Measurements from ENCODE around the gene PROSER3. TPM values are rescaled to one million over a fixed set of nuclear protein-coding genes. Genes with fewer than 3 reads are reported as not detected.
A peak's percentile ranks its signal among the peaks of the same experiment; 100 is the strongest.

PROSER3 gene
- polyA plus RNA-seq, 1 experiment = 5.2 TPM

DNA sequence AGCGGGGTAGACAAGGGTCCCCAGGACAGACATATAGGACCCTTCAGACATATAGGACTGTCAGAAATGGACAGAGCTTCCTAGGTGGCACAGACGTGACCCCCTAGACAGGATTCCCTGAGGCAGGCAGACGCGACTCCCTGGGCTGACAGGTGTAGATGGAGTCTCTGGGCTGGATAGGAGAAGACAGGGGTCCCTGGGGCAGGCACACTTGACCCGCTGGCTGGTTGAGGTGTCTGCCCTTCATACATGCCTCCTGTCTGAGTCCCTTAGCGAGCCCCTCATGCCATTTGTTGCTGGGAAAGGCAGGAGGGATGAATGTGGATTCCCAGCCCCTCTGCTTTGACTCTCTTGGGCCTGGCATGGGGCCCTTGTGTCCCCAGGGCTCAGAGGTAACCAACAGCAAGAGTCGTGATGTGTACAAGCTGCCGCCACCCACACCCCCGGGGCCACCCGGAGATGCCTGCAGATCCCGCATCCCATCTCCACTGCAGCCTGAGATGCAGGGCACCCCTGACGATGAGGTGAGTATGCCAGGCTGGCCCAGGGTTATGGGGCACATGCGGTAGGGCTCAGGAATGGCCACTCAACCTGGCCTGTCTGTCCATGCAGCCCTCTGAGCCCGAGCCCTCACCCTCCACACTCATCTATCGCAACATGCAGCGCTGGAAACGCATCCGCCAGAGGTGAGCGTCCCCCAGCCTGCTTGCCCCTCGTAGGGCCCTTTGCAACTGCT lies 4.2 kb upstream of the PROSER3 start:
- no peak for TF ChIP-seq CTCF (IDR thresholded peaks at IDR 0.05; ENCODE audit: low read depth, low read length)
- no peak overlapping the region for H3K27ac ChIP-seq (ENCODE audit: low read depth, low read length)
- no peaks in the 10 kb centered on the region for H3K27me3 ChIP-seq (ENCODE audit: control insufficient read depth, insufficient read depth, low read length)
- H3K4me3 ChIP-seq (ENCODE audit: low read depth, low read length) = no peak overlapping the region
- POLR2A ChIA-PET = no interaction called here
- DNase-seq (ENCODE audit: low read depth, low spot score) = no peak
- no peaks in the 10 kb centered on the region for H3K9me3 ChIP-seq (ENCODE audit: control insufficient read depth, insufficient read depth, low read length)
- CTCF ChIA-PET = interaction anchor here (0.6 kb wide), 1 partner anchor 8 kb away, joined by 7 read pairs; the partner anchor contains the start of genes PSENEN and U2AF1L4

GRCh38 chr19:35754370-35755130 lies 3.4 kb upstream of the PROSER3 start:
- DNase-seq (ENCODE audit: low read depth, low spot score) = no peak
- Histone ChIP-seq H3K27ac (ENCODE audit: low read depth, low read length) (no peak overlapping the region), H3K9me3 (ENCODE audit: control insufficient read depth, insufficient read depth, low read length) (no peaks in the 10 kb centered on the region), H3K4me3 (ENCODE audit: low read depth, low read length) (no peak overlapping the region), H3K27me3 (ENCODE audit: control insufficient read depth, insufficient read depth, low read length) (no peaks in the 10 kb centered on the region)
- TF ChIP-seq CTCF (IDR thresholded peaks at IDR 0.05; ENCODE audit: low read depth, low read length) = no peak
- ChIA-PET CTCF (interaction anchor here (0.6 kb wide), 1 partner anchor 9 kb away, joined by 7 read pairs; the partner anchor contains the start of genes PSENEN and U2AF1L4), POLR2A (no interaction called here)

DNA sequence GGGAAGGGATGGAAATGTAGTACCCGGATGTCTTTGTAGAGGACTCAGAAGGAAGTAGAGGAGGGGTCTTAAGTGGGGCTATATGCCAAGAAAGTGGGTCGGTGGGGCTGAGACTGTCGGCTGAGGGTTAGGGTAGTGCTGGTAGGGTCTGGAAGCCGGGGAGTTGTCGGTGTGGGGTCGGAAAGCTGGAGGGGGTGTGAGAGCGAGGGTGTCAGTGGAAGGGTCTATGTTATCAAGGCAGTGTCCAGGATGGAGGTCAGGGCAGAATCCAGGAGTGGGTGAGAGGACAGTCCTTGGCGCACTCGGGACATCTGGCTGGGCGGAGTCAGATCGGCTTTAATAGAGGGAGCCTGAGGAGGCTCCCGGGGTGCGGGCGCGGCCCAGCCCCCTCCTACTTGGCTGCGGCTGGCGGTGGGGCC lies 2.8 kb upstream of the PROSER3 start:
- no peak for DNase-seq (ENCODE audit: low read depth, low spot score)
- ChIA-PET CTCF (no interaction called here), POLR2A (no interaction called here)
- Histone ChIP-seq H3K9me3 (ENCODE audit: control insufficient read depth, insufficient read depth, low read length) (no peaks in the 10 kb centered on the region), H3K27ac (ENCODE audit: low read depth, low read length) (peak overlapping the region; percentile 11), H3K4me3 (ENCODE audit: low read depth, low read length) (peak overlapping the region; percentile 66; the same call in 1 of the 2 replicates), H3K27me3 (ENCODE audit: control insufficient read depth, insufficient read depth, low read length) (no peaks in the 10 kb centered on the region)
- no peak for TF ChIP-seq CTCF (IDR thresholded peaks at IDR 0.05; ENCODE audit: low read depth, low read length)

GRCh38 chr19:35755550-35756376 lies 2.2 kb upstream of the PROSER3 start:
- Histone ChIP-seq H3K27ac (ENCODE audit: low read depth, low read length) (peak overlapping the region; percentile 99), H3K27me3 (ENCODE audit: control insufficient read depth, insufficient read depth, low read length) (no peaks in the 10 kb centered on the region), H3K4me3 (ENCODE audit: low read depth, low read length) (peak overlapping the region; percentile 66), H3K9me3 (ENCODE audit: control insufficient read depth, insufficient read depth, low read length) (no peaks in the 10 kb centered on the region)
- ChIA-PET POLR2A (interaction anchor here (1.8 to 2.2 kb wide), 2 partner anchors 8 to 15 kb away, joined by 16 to 20 read pairs; partner anchors contain the start of gene LIN37), CTCF (no interaction called here)
- TF ChIP-seq CTCF (IDR thresholded peaks at IDR 0.05; ENCODE audit: low read depth, low read length) = no peak
- DNase-seq (ENCODE audit: low read depth, low spot score) = no peak
